Lower leg skin (tissue), 4 donors: ENCODE data around the gene SPHK2. TPM values are rescaled to one million over a fixed set of nuclear protein-coding genes. Genes with fewer than 3 reads are reported as not detected.

Source experiments
- DNase-seq, 2 donors: peaks; one replicate each; pipeline ENCODE4 v3.0.0-alpha.2; 2019; ENCODE audit warnings: low spot score in 2 of 2
- H3K4me3 ChIP-seq: fragments of 200-600 bp; sonication (generic); 2 replicates; pipeline ENCODE4 v1.5.1; 2017; ENCODE audit warnings: mild to moderate bottlenecking, low read depth; ENCODE audit not compliant: poor library complexity, severe bottlenecking
- CTCF ChIP-seq, 3 donors: fragments of 450-650 bp; IDR thresholded peaks; one replicate each; pipeline ENCODE4 v1.5.1; 2016; ENCODE audit warnings: antibody characterized with exemption in 3 of 3, mild to moderate bottlenecking in 3 of 3, moderate library complexity in 2 of 3
- POLR2A ChIP-seq, 2 donors: fragments of 450-650 bp; IDR thresholded peaks; one replicate each; pipeline ENCODE4 v1.6.1; 2016 to 2017; ENCODE audit warnings: antibody characterized with exemption in 2 of 2, mild to moderate bottlenecking in 1 of 2, moderate library complexity in 1 of 2
- WGBS, 2 donors: methylation state at CpG; one replicate each; pipeline ENCODE4 v1.1.5; 2018; 5-methylcytosine and 5-hydroxymethylcytosine counted together
- intact Hi-C: fragments of 100-400 bp; cut with DNase I; formaldehyde crosslinking; loops from one replicate; pipeline ENCODE4 v1.15.0; 2023; ENCODE audit warnings: low total_unique reads
- total RNA-seq, 4 donors: library from RNA; depleted of rRNA; stranded (reverse); fragments of >200 nt; gene quantifications; one replicate each; pipeline ENCODE4 v1.1.0, GENCODE V29; 2016

SPHK2 gene
- total RNA-seq, 4 donors from 2014 or later = 2.2 to 8.8 (median 6.1) TPM

GRCh38 chr19:48595171-48595570, 24.1 kb upstream of the SPHK2 start:
- no peak for DNase-seq
- TF ChIP-seq POLR2A (IDR thresholded peaks at IDR 0.05) = no peak
- TF ChIP-seq CTCF (IDR thresholded peaks at IDR 0.05) = no peak
- WGBS, 2 donors = 81 to 91% methylated on average over 9 of the region's 9 CpGs
- no peak overlapping the region for H3K4me3 ChIP-seq
- intact Hi-C loops = no loop called here

GRCh38 chr19:48595833-48596232, 23.5 kb upstream of the SPHK2 start:
- 57 to 78% methylated on average over 6 of the region's 6 CpGs for whole genome bisulfite sequencing, 2 donors
- intact Hi-C loops = no loop called here
- TF ChIP-seq POLR2A (IDR thresholded peaks at IDR 0.05) (no peak), CTCF (IDR thresholded peaks at IDR 0.05) (no peak)

GRCh38 chr19:48596237-48596636, 23.1 kb upstream of the SPHK2 start:
- WGBS, 2 donors = 71 to 76% methylated on average over 4 of the region's 4 CpGs
- intact Hi-C loops = no loop called here
- no peak for TF ChIP-seq POLR2A (IDR thresholded peaks at IDR 0.05)
- no peak for TF ChIP-seq CTCF (IDR thresholded peaks at IDR 0.05)
- no peak overlapping the region for H3K4me3 ChIP-seq
- no peak for DNase-seq

More at GRCh38 chr19:48595833-48596232, 23.5 kb upstream of the SPHK2 start:
- no peak overlapping the region for H3K4me3 ChIP-seq
- DNase-seq = no peak

- 72 to 79% methylated on average over 23 to 39 of the region's 39 CpGs for WGBS, 2 donors
- DNase-seq = no peak
- intact Hi-C loops = no loop called here
- H3K4me3 ChIP-seq = no peak overlapping the region
- TF ChIP-seq CTCF (IDR thresholded peaks at IDR 0.05) (no peak), POLR2A (IDR thresholded peaks at IDR 0.05) (no peak)
These were observed 22.4 kb upstream of the SPHK2 start for GRCh38 chr19:48596679-48597465.

GRCh38 chr19:48598996-48599700, 20.2 kb upstream of the SPHK2 start:
- DNase-seq = no peak
- no peak overlapping the region for H3K4me3 ChIP-seq
- WGBS, 2 donors = 64 to 72% methylated on average over 24 to 25 of the region's 30 CpGs
- TF ChIP-seq POLR2A (IDR thresholded peaks at IDR 0.05) = no peak
- intact Hi-C loops = no loop called here

GRCh38 chr19:48600679-48601417, 18.5 kb upstream of the SPHK2 start:
- 86% methylated on average over 9 to 13 of the region's 21 CpGs for WGBS, 2 donors
- no peak overlapping the region for H3K4me3 ChIP-seq
- no peak for DNase-seq
- TF ChIP-seq CTCF (IDR thresholded peaks at IDR 0.05) (no peak), POLR2A (IDR thresholded peaks at IDR 0.05) (no peak)
- intact Hi-C loops = no loop called here
